Heart right ventricle (tissue), 16 donors: Measurements from ENCODE around the gene CIAO1. TPM values are rescaled to one million over a fixed set of nuclear protein-coding genes. Genes with fewer than 3 reads are reported as not detected.

Experiments used
- ATAC-seq, 8 donors: fragments of 200-7000 bp; cut with Tn5 transposase; one replicate each; pipeline ENCODE4 v1.9.1; 2020; ENCODE audit warnings: mild to moderate bottlenecking in 8 of 8, moderate library complexity in 8 of 8, moderate number of reproducible peaks in 1 of 8
- DNase-seq, 2 donors: peaks; one replicate each; pipeline ENCODE4 v3.0.0-alpha.2; 2020
- H3K27ac ChIP-seq, 10 donors: fragments of 200-600 bp; sonication (generic) in 2 of 10; one replicate each; pipeline versions ENCODE4 v1.5.0 to v1.8.0; 2020 to 2022; ENCODE audit warnings: mild to moderate bottlenecking in 3 of 10
- H3K27me3 ChIP-seq, 7 donors: fragments of 200-600 bp; one replicate each; pipeline ENCODE4 v1.8.0; 2021 to 2022; ENCODE audit warnings: mild to moderate bottlenecking in 2 of 7
- H3K36me3 ChIP-seq, 9 donors: fragments of 200-600 bp; sonication (generic) in 1 of 9; one replicate each; pipeline versions ENCODE4 v1.5.0 to v1.8.0; 2020 to 2022; ENCODE audit warnings: mild to moderate bottlenecking in 2 of 9
- H3K4me1 ChIP-seq, 9 donors: fragments of 200-600 bp; sonication (generic) in 1 of 9; one replicate each; pipeline versions ENCODE4 v1.5.0 to v1.8.0; 2020 to 2022; ENCODE audit warnings: mild to moderate bottlenecking in 4 of 9
- H3K4me3 ChIP-seq, 10 donors: fragments of 200-600 bp; sonication (generic) in 2 of 10; one replicate each; pipeline versions ENCODE4 v1.5.0 to v1.8.0; 2020 to 2022; ENCODE audit warnings: mild to moderate bottlenecking in 7 of 10, moderate library complexity in 2 of 10
- H3K9me3 ChIP-seq, 11 donors: fragments of 200-600 bp in 10 of 11; sonication (generic) in 2 of 11; one replicate each; pipeline versions ENCODE4 v1.5.0 to v1.8.0; 2013 to 2022; ENCODE audit warnings: mild to moderate bottlenecking in 2 of 11, control low read depth in 1 of 11, moderate library complexity in 1 of 11
- CTCF ChIP-seq, 9 donors: fragments of 200-600 bp; sonication (generic) in 2 of 9; IDR thresholded peaks; one replicate each; pipeline versions ENCODE4 v1.5.0 to v1.8.0; 2021 to 2022; ENCODE audit warnings: antibody characterized with exemption in 9 of 9, mild to moderate bottlenecking in 5 of 9, moderate library complexity in 1 of 9
- WGBS, 2 donors: extraction: QIAGEN DNeasy Blood & Tissue Kit; methylation state at CpG; one replicate each; pipeline ENCODE4 v1.1.7; 2013; ENCODE audit warnings: inconsistent platforms in 1 of 2; 5-methylcytosine and 5-hydroxymethylcytosine counted together
- intact Hi-C, 10 donors: fragments of 100-400 bp; cut with DNase I; formaldehyde crosslinking; loops; one replicate each; pipeline versions ENCODE4 v1.11.1 to v1.14.2; 2022
- polyA plus RNA-seq, 2 donors: library from polyadenylated mRNA; stranded (reverse); fragments of 200-250 nt; gene quantifications; one replicate each; pipeline ENCODE4 v1.2.3, GENCODE V29; 2013
- total RNA-seq, 10 donors: library from RNA; stranded (reverse); fragmentation: NEBNext Ultra II Directional in 3 of 10; extraction: Animal tissue kit (Norgen Biotek cat#: 25700) in 3 of 10; gene quantifications; one replicate each; pipeline versions ENCODE4 v1.2.1 to v1.2.4, GENCODE V29; 2021 to 2023
- donor health status: Arrhythmogenic right ventricular cardiomyopathy.
- donor health status: ischemic (EF 13 %, LVEDD 7.1; RV severe dilation, severe dysfunction).
- donor health status: healthy with polysubstance abuse.
- donor health status: DM: no; HTN: yes; CAD: no.
- donor health status: DM: no; HTN: no; CAD: no.
- donor health status: ischemic (EF 25% LVEDD 6.9; RV normal size, moderate dysfunction).
- donor health status: ischemic (EF 25% LVEDD 5.7; RV mildly dilated, moderate dysfunction).
- donor health status: healthy.
- donor health status: DM: yes; HTN: yes; CAD: no.
- donor health status: Ischemic cardiomyopathy.
- donor health status: ischemic (EF 35%, LVEDD 5.7; RV mildly dilated, moderate dysfunction).
- donor health status: nonischemic (EF 11% LVEDD 7.7; RV severe dilation, severe dysfunction).
- donor health status: DM: yes; HTN: yes; CAD: no.
- donor health status: PGD.
- donor health status: ischemic (EF 29% LVEDD 5.4; RV normal size, mild dysfunction).
- donor health status: nonischemic (EF 23%, LVEDD 6.1; RV moderate dilation, normal function).

Gene CIAO1
- total and polyA plus RNA-seq, 12 donors = 22.1 to 72.1 (median 62.4) TPM

- TF ChIP-seq CTCF (IDR thresholded peaks at IDR 0.05) = no peak
- WGBS, 2 donors = 19 to 26% methylated on average over 9 of the region's 9 CpGs
- Histone ChIP-seq H3K27ac (peak overlapping the region; percentile 5 to 96 (median 86)), H3K36me3 (peaks cover 0 to 38% (median 29%) of the 10 kb centered on the region in 9 donors), H3K4me3 (peak overlapping the region; percentile 57 to 94 (median 74)), H3K27me3 (no peaks in the 10 kb centered on the region), H3K4me1 (peaks cover 6 to 40% (median 24%) of the 10 kb centered on the region in 9 donors), H3K9me3 (no peaks in the 10 kb centered on the region)
- DNase-seq (no peak), ATAC-seq (peak in 4 of 8 donors; percentile 5 to 16 (median 13))
- intact Hi-C loops = loop anchor here in 7 of 10 donors (1.0 to 10.0 kb wide), 6 partner anchors 39 to 203 kb away; partner anchors contain the start of genes NEURL3 (in 5 of the 7), CIAO1 (in 2 of the 7) and TMEM127 (in 1 of the 7)
Observed at GRCh38 chr2:96305979-96306308, 39.9 kb downstream of the CIAO1 start.

- DNase-seq (no peak), ATAC-seq (no peak)
- peak overlapping the region in 9 of 10 donors; percentile 76 to 96 (median 87) for H3K27ac ChIP-seq
- H3K9me3 ChIP-seq = no peaks in the 10 kb centered on the region
- WGBS, 2 donors = 89 to 92% methylated on average over 3 of the region's 3 CpGs
- H3K4me1 ChIP-seq = peaks cover 6 to 40% (median 24%) of the 10 kb centered on the region in 9 donors
- TF ChIP-seq CTCF (IDR thresholded peaks at IDR 0.05) = no peak
- intact Hi-C loops = loop anchor here in 5 of 10 donors (5.0 to 10.0 kb wide), 3 partner anchors 39 to 201 kb away; partner anchors contain the start of genes NEURL3 (in 5 of the 5), CIAO1 (in 1 of the 5) and TMEM127 (in 1 of the 5)
- H3K36me3 ChIP-seq = peaks cover 0 to 34% (median 25%) of the 10 kb centered on the region in 9 donors
- no peaks in the 10 kb centered on the region for H3K27me3 ChIP-seq
- peak overlapping the region in 9 of 10 donors; percentile 57 to 94 (median 77) for H3K4me3 ChIP-seq
Observed at GRCh38 chr2:96306370-96306769, 40.3 kb downstream of the CIAO1 start.

- H3K9me3 ChIP-seq = no peaks in the 10 kb centered on the region
- WGBS, 2 donors = 80% methylated on average over 5 of the region's 5 CpGs
- no peak for ATAC-seq
- no peak for DNase-seq
- H3K36me3 ChIP-seq = peaks cover 0 to 15% (median 7%) of the 10 kb centered on the region in 9 donors
- H3K4me1 ChIP-seq = peaks cover 6 to 25% (median 20%) of the 10 kb centered on the region in 9 donors
- H3K4me3 ChIP-seq = no peak overlapping the region
- TF ChIP-seq CTCF (IDR thresholded peaks at IDR 0.05) = no peak
- intact Hi-C loops = loop anchor here in 5 of 10 donors (5.0 to 10.0 kb wide), 3 partner anchors 41 to 199 kb away; partner anchors contain the start of genes NEURL3 (in 5 of the 5), CIAO1 (in 1 of the 5) and TMEM127 (in 1 of the 5)
- H3K27ac ChIP-seq = no peak overlapping the region
- no peaks in the 10 kb centered on the region for H3K27me3 ChIP-seq
Observed at GRCh38 chr2:96308248-96308647, 42.2 kb downstream of the CIAO1 start.

GRCh38 chr2:96315005-96315399, 49.0 kb downstream of the CIAO1 start:
- H3K27ac ChIP-seq = peak overlapping the region in 1 of 10 donors; percentile 82
- 74 to 81% methylated on average over 3 of the region's 3 CpGs for WGBS, 2 donors
- no peaks in the 10 kb centered on the region for H3K9me3 ChIP-seq
- H3K36me3 ChIP-seq = no peaks in the 10 kb centered on the region
- intact Hi-C loops = no loop called here
- peaks cover 0 to 33% (median 3%) of the 10 kb centered on the region in 9 donors for H3K4me1 ChIP-seq
- H3K27me3 ChIP-seq = peaks cover 0 to 21% (median 8%) of the 10 kb centered on the region in 7 donors
- no peak overlapping the region for H3K4me3 ChIP-seq
- DNase-seq (no peak), ATAC-seq (no peak)
- TF ChIP-seq CTCF (IDR thresholded peaks at IDR 0.05) = no peak
